ENCODE results near the gene YEATS4. TPM values are rescaled to one million over a fixed set of nuclear protein-coding genes. Genes with fewer than 3 reads are reported as not detected.

Gene YEATS4
- total and polyA plus RNA-seq, 2 experiments from 2014 or later, result 16.2 to 58.2 TPM

DNA sequence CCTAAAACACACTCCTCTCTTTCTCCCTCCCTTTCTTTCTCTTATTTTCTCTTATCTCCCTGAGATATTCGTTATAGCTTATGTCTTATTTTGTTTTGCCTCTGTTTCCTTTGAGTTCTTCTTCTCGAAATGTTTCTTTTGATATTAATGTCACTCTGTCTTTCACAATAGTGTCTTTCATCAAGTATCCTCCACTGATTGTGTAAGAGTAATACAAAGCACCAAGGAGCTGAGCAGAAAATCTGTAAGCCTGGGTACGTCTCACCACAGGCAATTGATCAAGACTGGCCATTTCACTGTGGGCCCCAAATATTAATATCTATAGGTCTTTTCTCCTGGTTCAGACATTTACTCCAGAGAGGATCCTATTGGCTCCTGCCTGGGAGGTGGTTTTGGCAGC, 16.2 kb upstream of the YEATS4 start:
- Histone ChIP-seq H4K20me1 (ENCODE audit: insufficient read depth, poor library complexity, severe bottlenecking) (no peaks in the 10 kb centered on the region), H3K9me3 (ENCODE audit: low read depth) (no peaks in the 10 kb centered on the region), H3K9me2 (replicated peaks; ENCODE audit: insufficient read depth) (no peaks in the 10 kb centered on the region), H3K27me3 (no peaks in the 10 kb centered on the region), H2AFZ (no peak overlapping the region), H3K4me3 (no peak overlapping the region), H3K79me2 (no peaks in the 10 kb centered on the region), H3K36me3 (replicated peaks; ENCODE audit: insufficient read depth, low read depth) (no peaks in the 10 kb centered on the region), H3K4me2 (no peak overlapping the region), H3K4me1 (ENCODE audit: insufficient read depth) (no peaks in the 10 kb centered on the region), H3K27ac (no peak overlapping the region)
- WGBS (ENCODE audit: low lambda C conversion rate, missing lambda C conversion rate), result 91% methylated on average over 3 of the region's 3 CpGs
- no peak for TF ChIP-seq EZH2phosphoT487 (IDR thresholded peaks at IDR 0.05; ENCODE audit: low read depth, severe bottlenecking, unreplicated experiment)
- no peak for TF ChIP-seq EZH2 (IDR thresholded peaks at IDR 0.05; ENCODE audit: borderline replicate concordance)
- TF ChIP-seq, protein P1, sequence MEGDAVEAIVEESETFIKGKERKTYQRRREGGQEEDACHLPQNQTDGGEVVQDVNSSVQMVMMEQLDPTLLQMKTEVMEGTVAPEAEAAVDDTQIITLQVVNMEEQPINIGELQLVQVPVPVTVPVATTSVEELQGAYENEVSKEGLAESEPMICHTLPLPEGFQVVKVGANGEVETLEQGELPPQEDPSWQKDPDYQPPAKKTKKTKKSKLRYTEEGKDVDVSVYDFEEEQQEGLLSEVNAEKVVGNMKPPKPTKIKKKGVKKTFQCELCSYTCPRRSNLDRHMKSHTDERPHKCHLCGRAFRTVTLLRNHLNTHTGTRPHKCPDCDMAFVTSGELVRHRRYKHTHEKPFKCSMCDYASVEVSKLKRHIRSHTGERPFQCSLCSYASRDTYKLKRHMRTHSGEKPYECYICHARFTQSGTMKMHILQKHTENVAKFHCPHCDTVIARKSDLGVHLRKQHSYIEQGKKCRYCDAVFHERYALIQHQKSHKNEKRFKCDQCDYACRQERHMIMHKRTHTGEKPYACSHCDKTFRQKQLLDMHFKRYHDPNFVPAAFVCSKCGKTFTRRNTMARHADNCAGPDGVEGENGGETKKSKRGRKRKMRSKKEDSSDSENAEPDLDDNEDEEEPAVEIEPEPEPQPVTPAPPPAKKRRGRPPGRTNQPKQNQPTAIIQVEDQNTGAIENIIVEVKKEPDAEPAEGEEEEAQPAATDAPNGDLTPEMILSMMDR (IDR thresholded peaks at IDR 0.05; ENCODE audit: poor library complexity), result no peak
- DNase-seq (ENCODE audit: low spot score), result no peak

GRCh38 chr12:69343885-69344612, 15.5 kb upstream of the YEATS4 start:
- WGBS (ENCODE audit: low lambda C conversion rate, missing lambda C conversion rate), result 48% methylated on average over 3 of the region's 3 CpGs
- H3K27me3 ChIP-seq, result no peaks in the 10 kb centered on the region
- no peak overlapping the region for H3K4me3 ChIP-seq
- H3K79me2 ChIP-seq, result no peaks in the 10 kb centered on the region
- DNase-seq (ENCODE audit: low spot score), result no peak
- no peaks in the 10 kb centered on the region for H3K36me3 ChIP-seq (replicated peaks; ENCODE audit: insufficient read depth, low read depth)
- H3K9me3 ChIP-seq (ENCODE audit: low read depth), result no peaks in the 10 kb centered on the region
- H3K9me2 ChIP-seq (replicated peaks; ENCODE audit: insufficient read depth), result no peaks in the 10 kb centered on the region
- H3K27ac ChIP-seq, result no peak overlapping the region
- H4K20me1 ChIP-seq (ENCODE audit: insufficient read depth, poor library complexity, severe bottlenecking), result no peaks in the 10 kb centered on the region
- no peaks in the 10 kb centered on the region for H3K4me1 ChIP-seq (ENCODE audit: insufficient read depth)
- H2AFZ ChIP-seq, result no peak overlapping the region
- TF ChIP-seq EZH2phosphoT487 (IDR thresholded peaks at IDR 0.05; ENCODE audit: low read depth, severe bottlenecking, unreplicated experiment), result no peak
- no peak for TF ChIP-seq EZH2 (IDR thresholded peaks at IDR 0.05; ENCODE audit: borderline replicate concordance)
- TF ChIP-seq, protein P1 (IDR thresholded peaks at IDR 0.05; ENCODE audit: poor library complexity), result no peak
- no peak overlapping the region for H3K4me2 ChIP-seq

DNA sequence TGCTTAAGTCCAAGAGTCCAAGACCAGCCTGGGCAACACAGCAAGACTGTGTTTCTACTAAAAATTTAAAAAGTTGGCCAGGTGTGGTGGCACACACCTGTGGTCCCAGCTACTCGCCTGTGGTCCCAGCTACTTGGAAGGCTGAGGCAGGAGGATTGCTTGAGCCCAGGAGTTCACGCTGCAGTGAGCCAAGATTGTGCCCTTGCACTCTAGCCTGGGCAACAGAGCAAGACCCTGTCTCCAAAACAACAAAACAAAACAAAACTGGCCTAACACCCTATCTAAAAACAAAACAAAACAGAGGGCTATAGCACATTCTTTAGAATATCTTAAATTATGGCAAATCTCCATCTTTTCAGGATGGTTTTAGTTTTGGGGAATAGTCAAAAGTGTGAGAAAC, 14.5 kb upstream of the YEATS4 start:
- no peak overlapping the region for H3K4me3 ChIP-seq
- no peaks in the 10 kb centered on the region for H3K79me2 ChIP-seq
- no peak overlapping the region for H2AFZ ChIP-seq
- no peaks in the 10 kb centered on the region for H3K9me2 ChIP-seq (replicated peaks; ENCODE audit: insufficient read depth)
- H3K27me3 ChIP-seq, result no peaks in the 10 kb centered on the region
- no peak overlapping the region for H3K27ac ChIP-seq
- H4K20me1 ChIP-seq (ENCODE audit: insufficient read depth, poor library complexity, severe bottlenecking), result no peaks in the 10 kb centered on the region
- H3K4me1 ChIP-seq (ENCODE audit: insufficient read depth), result no peaks in the 10 kb centered on the region
- H3K4me2 ChIP-seq, result no peak overlapping the region
- H3K36me3 ChIP-seq (replicated peaks; ENCODE audit: insufficient read depth, low read depth), result no peaks in the 10 kb centered on the region
- TF ChIP-seq EZH2phosphoT487 (IDR thresholded peaks at IDR 0.05; ENCODE audit: low read depth, severe bottlenecking, unreplicated experiment) (no peak), EZH2 (IDR thresholded peaks at IDR 0.05; ENCODE audit: borderline replicate concordance) (no peak)
- TF ChIP-seq, protein P1 (IDR thresholded peaks at IDR 0.05; ENCODE audit: poor library complexity), result no peak
- WGBS (ENCODE audit: low lambda C conversion rate, missing lambda C conversion rate), result 98% methylated on average over 2 of the region's 2 CpGs
- no peaks in the 10 kb centered on the region for H3K9me3 ChIP-seq (ENCODE audit: low read depth)
- no peak for DNase-seq (ENCODE audit: low spot score)
